Measurements from ENCODE around the gene PCNP.

DNA sequence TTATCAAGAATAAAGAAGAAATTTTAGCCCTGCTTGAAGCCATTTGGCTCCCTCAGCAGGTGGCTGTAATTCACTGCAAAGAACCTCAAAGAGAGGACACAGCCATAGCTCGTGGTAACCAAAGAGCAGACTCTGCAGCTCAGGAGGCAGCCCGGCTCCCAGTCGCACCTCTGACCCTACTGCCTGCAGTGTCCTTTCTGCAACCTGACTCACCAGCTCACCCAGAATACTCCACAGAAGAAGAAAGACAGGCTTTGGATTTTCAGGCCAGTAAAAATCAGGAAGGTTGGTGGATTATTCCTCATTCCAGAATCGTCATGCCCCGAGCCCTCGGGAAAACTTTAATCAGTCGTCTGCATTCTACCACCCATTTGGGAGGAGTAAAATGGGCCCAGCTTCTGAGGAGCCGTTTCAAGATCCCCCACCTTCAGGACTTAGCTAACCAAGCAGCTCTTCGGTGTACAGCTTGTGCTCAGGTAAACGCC is 64.3 kb downstream of the PCNP start:
- TF ChIP-seq EZH2phosphoT487 (IDR thresholded peaks at IDR 0.05; ENCODE audit: insufficient read depth, low read depth) (no peak), EZH2 (IDR thresholded peaks at IDR 0.05; ENCODE audit: insufficient read depth, poor library complexity, severe bottlenecking) (no peak)

Data from GM23248 (cell line).